Epidermal melanocyte (primary cell): ENCODE results near the gene TMEM8B.

Experiments
- DNase-seq: peaks from one replicate; pipeline ENCODE4 v3.0.0; 2011; ENCODE audit warnings: low spot score; ENCODE audit not compliant: insufficient read length

TMEM8B gene, protein sequence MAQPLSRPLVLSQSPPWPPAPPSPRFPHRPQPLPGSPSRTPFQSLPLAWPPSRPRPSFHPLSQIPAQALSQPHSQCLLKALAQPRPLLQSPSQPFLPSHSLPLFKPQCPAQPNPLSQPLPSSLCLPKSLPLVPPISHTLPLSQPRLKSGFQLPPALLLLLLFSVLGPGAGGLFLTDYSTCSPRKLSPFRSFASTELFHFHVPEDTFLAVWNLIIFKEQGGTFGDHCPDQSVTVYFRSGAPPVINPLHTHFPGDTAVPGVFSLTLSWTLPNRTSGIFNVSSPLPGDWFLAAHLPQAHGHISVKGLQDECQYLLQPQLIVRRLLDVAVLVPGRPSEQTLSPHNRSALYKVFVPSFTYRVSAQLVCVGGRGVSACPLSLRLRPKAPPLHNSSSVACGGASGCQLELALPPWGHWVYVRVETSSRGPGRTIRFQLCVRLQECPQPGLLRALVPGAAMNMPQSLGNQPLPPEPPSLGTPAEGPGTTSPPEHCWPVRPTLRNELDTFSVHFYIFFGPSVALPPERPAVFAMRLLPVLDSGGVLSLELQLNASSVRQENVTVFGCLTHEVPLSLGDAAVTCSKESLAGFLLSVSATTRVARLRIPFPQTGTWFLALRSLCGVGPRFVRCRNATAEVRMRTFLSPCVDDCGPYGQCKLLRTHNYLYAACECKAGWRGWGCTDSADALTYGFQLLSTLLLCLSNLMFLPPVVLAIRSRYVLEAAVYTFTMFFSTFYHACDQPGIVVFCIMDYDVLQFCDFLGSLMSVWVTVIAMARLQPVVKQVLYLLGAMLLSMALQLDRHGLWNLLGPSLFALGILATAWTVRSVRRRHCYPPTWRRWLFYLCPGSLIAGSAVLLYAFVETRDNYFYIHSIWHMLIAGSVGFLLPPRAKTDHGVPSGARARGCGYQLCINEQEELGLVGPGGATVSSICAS

GRCh38 chr9:35829084-35829763 is at the start of gene TMEM8B:
TMEM8B (plus strand) TSS chr9:35829228; CDS start chr9:35829448, 220 bp downstream.
- peak; percentile 93 for DNase-seq

GRCh38 chr9:35781066-35781465 is 48.0 kb upstream of the TMEM8B start:
- no peak for DNase-seq

DNA sequence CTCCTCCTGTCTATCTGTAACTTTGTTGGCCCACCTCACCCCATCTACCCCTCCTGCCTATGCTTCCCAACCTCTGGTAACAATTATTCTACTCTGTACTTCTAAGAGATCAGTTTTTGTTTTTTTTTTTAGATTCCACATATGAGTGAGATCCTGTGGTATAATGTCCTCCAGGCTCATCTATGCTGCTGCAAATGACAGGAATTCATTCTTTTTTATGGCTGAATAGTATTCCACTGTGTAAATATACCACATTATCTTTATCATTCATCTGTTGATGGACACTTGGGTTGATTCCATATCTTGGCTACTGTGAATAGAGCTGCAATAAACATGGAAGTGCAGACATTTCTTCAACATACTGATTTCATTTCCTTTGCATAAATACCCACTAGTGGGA is 45.6 kb upstream of the TMEM8B start:
- DNase-seq: no peak

GRCh38 chr9:35789541-35789940 is 39.5 kb upstream of the TMEM8B start:
- no peak for DNase-seq

GRCh38 chr9:35790025-35790384 is 39.0 kb upstream of the TMEM8B start:
- DNase-seq: no peak

DNA sequence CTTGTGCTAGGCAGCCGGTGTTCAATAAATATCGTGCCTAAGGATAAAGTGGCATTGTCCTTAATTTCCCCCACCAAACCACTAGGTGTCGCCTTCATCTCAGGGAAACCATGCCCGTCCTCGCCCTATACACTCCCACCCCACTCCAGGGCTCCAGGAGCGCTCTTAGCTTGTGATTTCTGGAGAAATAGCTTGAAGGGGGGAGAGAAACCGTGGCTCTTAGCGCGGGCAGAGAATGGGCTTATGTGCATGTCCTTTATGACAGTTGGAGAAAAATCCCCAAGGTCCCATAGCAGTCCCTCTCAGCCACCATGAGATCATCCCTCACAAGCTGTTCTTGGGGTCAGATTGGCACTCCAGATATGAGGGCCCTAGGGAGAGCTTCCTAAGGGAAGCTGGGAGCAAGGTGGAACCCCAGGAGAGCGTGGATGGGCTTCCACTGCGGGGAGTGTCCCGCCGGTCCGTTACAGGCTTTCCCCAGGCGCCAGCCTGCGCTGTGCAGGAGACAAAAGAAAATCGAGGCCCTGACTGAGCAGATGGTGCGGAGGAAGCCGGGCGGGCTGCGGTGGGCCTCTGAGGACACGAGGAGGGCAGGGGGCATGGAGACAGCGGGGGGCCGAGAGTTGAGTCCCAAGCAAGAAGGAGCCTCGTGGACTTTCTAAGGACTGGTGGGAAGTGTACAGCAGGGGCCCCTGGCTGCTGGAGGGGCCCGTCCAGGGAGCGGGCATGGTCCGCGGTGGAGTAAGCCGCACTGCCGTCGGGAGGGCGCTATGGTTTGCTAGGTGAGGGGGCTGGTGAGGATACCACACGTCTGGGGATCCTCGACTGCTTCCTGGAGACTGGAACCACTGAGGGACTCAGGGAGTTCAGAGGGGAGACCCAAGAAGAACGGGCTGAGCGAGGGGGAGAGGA is 38.4 kb upstream of the TMEM8B start:
- peak; percentile 94 for DNase-seq

DNA sequence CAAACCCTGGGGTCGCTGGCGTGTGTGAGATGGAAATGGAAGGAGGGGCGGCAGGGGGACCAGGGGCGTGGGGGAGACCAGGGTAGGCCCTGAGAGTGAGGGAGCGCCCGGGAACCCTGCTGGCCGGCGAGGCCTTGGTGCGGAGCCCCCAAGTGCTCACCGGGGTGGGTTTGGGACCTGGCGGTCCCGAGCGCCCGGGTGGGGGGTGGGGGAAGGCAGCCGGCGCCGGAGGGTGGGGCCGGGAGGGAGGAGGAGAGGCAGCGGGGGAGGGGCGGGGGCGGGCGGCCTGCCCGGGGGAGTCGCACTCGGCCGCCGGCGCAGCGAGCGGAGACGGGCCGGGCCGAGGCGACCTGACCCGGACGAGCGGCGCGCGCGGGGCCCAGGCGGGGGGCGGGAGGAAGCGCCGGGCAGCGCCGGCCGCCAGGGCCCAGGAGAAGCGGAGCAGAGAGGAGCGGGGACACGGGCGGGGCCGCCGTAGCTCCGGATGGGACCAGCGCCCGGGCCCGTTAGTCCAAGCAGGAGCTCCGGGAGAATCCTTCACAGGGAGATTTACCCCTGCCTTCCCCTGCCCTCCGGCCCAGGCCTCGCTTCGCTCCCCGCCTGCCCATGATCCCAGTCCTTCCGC is 37.6 kb upstream of the TMEM8B start, which contains the start of gene NPR2:
NPR2 (plus strand) TSS at position 295 of the 625 bp plus-strand sequence. CDS start 818 bp downstream, outside the sequence.
- no peak for DNase-seq

GRCh38 chr9:35792024-35792813 is 36.8 kb upstream of the TMEM8B start:
- no peak for DNase-seq

DNA sequence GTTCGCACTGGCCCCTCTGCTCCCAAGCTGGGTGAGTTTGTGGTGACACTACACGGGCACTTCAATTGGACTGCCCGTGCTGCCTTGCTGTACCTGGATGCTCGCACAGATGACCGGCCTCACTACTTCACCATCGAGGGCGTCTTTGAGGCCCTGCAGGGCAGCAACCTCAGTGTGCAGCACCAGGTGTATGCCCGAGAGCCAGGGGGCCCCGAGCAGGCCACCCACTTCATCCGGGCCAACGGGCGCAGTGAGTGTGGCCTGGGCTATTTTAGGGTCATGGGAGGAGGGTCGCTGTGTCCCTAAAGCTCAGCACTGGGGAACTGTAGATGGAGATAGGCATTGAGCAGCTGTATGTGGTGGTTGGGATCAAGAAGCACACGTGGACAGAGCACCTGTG is 36.2 kb upstream of the TMEM8B start:
- no peak for DNase-seq

DNA sequence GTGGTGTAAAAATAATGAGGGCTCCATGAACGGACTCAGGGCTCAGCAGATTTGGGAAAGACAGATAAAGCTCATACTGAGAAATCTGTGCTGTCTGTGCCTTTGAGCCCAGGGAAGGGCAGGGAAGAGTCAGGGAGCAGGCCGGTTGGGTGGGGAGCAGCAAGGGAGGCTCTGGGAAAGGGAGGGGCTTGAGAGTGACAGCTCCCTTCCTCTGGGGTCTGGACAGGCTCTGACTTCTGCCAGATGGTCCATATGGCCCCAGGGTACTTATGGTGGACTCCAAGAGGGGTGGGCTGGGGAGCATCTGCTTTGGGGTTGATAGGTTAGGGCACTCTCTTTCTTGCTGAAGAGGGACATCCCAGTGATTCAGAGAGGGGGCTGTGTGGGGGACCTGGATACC is 35.6 kb upstream of the TMEM8B start:
- no peak for DNase-seq

DNA sequence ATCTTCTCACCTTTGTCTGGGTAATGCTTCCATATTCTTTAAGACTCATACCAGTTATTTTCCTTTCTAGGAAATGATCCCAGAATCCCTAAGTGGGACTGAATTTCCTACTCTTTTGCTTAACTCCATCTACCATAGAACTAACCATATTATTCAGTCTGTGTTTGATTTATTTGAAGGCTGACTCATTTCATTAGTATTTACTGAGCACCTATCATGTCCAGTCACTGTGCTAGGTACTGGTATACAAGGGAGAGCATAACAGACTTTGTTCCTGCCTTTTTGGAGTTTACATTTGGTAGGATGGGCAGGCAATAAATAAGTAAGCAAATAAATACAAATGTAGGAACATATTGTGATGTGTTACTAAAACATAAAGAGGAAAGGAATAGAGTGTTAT is 33.3 kb upstream of the TMEM8B start:
- DNase-seq: no peak

DNA sequence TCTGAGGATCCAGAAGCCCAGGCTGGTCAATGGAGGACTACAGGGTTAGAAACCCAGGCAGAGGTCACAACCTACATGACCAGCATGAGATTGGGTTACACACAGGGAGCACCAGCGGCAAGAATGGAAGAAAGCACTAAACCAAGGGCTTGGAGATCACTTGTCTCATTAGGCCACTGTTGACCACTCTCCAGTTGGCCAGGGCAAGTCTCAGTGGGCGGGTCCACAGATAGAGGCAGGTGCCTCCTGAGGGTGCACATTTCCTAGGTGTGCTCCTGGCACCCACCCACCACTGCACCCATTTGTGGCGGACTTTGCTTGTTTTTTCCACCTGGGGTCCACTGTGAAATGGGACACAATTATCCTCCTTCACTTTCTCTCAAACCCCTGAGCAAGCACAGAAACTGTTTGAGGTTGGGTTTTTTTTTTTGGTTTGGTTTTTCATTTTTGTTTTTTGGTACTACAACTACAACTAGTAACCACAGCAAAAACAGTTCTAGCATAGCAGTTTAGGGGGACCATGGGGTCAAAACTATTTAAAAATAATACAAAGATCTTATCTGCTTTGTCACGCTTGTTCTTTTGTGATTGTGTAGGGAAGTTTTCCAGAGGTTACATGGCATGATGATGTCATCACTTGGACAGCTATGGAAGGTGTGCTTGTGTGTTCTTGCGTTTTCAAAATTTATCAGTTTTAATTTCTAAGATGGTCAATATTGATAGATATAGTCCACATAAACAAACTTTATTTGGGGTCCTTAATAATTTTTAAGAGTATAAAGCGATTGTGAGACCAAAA is 31.5 kb upstream of the TMEM8B start:
- DNase-seq: no peak

- no peak for DNase-seq
Measured at GRCh38 chr9:35798658-35799374, 30.2 kb upstream of the TMEM8B start.

- no peak for DNase-seq
Measured at GRCh38 chr9:35800530-35800929, 28.5 kb upstream of the TMEM8B start.

- DNase-seq: no peak
Measured at GRCh38 chr9:35801328-35802128, 27.5 kb upstream of the TMEM8B start.

- no peak for DNase-seq
Measured at GRCh38 chr9:35806101-35806500, 22.9 kb upstream of the TMEM8B start.

GRCh38 chr9:35808433-35808832 is 20.6 kb upstream of the TMEM8B start:
- no peak for DNase-seq
